Tibial nerve (tissue), 4 donors: ENCODE results near the gene ALLC. TPM values are rescaled to one million over a fixed set of nuclear protein-coding genes. Genes with fewer than 3 reads are reported as not detected.

Experiments used
- DNase-seq, 2 donors: peaks; one replicate each; pipeline ENCODE4 v3.0.0-alpha.2; 2019; ENCODE audit warnings: low spot score in 2 of 2
- H3K27ac ChIP-seq, 4 donors: fragments of 200-600 bp; sonication (generic) in 3 of 4; one replicate each; pipeline ENCODE4 v1.5.1; 2017 to 2019; ENCODE audit warnings: mild to moderate bottlenecking in 1 of 4
- H3K27me3 ChIP-seq, 2 donors: fragments of 200-600 bp; sonication (generic) in 1 of 2; one replicate each; pipeline versions ENCODE4 v1.5.1 to v1.6.0; 2017 to 2019
- H3K36me3 ChIP-seq, 3 donors: fragments of 200-600 bp; sonication (generic); one replicate each; pipeline ENCODE4 v1.5.1; 2018 to 2019
- H3K4me1 ChIP-seq, 4 donors: fragments of 200-600 bp; sonication (generic) in 3 of 4; one replicate each; pipeline ENCODE4 v1.5.1; 2017 to 2019
- H3K4me3 ChIP-seq, 4 donors: fragments of 200-600 bp; sonication (generic) in 3 of 4; one replicate each; pipeline ENCODE4 v1.5.1; 2017 to 2019; ENCODE audit warnings: mild to moderate bottlenecking in 1 of 4, moderate library complexity in 1 of 4
- H3K9me3 ChIP-seq, 4 donors: fragments of 200-600 bp; sonication (generic) in 3 of 4; one replicate each; pipeline ENCODE4 v1.5.1; 2017 to 2019
- CTCF ChIP-seq, 5 experiments: fragments of 200-600 bp in 3 of 5; fragments of 450-650 bp in 2 of 5; sonication (generic) in 3 of 5; IDR thresholded peaks; one replicate each; pipeline ENCODE4 v1.5.1; 2016 to 2019; ENCODE audit warnings: antibody characterized with exemption in 5 of 5, mild to moderate bottlenecking in 3 of 5, moderate library complexity in 2 of 5
- EP300 ChIP-seq, 2 donors: sonication (generic); formaldehyde crosslinking; IDR thresholded peaks; one replicate each; pipeline ENCODE4 v1.6.1; 2017; ENCODE audit warnings: antibody characterized with exemption in 2 of 2, mild to moderate bottlenecking in 1 of 2
- POLR2A ChIP-seq, 2 donors: fragments of 450-650 bp; IDR thresholded peaks; one replicate each; pipeline ENCODE4 v1.6.1; 2017; ENCODE audit warnings: antibody characterized with exemption in 2 of 2, mild to moderate bottlenecking in 2 of 2, moderate library complexity in 2 of 2
- WGBS, 2 donors: methylation state at CpG; one replicate each; pipeline ENCODE4 v1.1.5; 2018; 5-methylcytosine and 5-hydroxymethylcytosine counted together
- total RNA-seq, 4 donors: library from RNA; depleted of rRNA; stranded (reverse); fragments of >200 nt; gene quantifications; one replicate each; pipeline ENCODE4 v1.1.0, GENCODE V29; 2016

The ALLC gene
- total RNA-seq, 4 donors from 2014 or later: 5.7 to 16.6 (median 12.2) TPM

GRCh38 chr2:3683748-3684454 is 25.9 kb downstream of the ALLC start:
- H3K4me3 ChIP-seq: no peak overlapping the region
- DNase-seq: no peak
- TF ChIP-seq CTCF (IDR thresholded peaks at IDR 0.05): no peak
- no peak for TF ChIP-seq EP300 (IDR thresholded peaks at IDR 0.05)
- no peak for TF ChIP-seq POLR2A (IDR thresholded peaks at IDR 0.05)
- H3K36me3 ChIP-seq: no peaks in the 10 kb centered on the region
- no peak overlapping the region for H3K27ac ChIP-seq
- no peaks in the 10 kb centered on the region for H3K9me3 ChIP-seq
- WGBS, 2 donors: 56 to 61% methylated on average over 3 of the region's 3 CpGs
- H3K27me3 ChIP-seq: no peaks in the 10 kb centered on the region
- H3K4me1 ChIP-seq: no peaks in the 10 kb centered on the region

- H3K4me1 ChIP-seq: no peaks in the 10 kb centered on the region
- no peaks in the 10 kb centered on the region for H3K27me3 ChIP-seq
- TF ChIP-seq POLR2A (IDR thresholded peaks at IDR 0.05) (no peak), EP300 (IDR thresholded peaks at IDR 0.05) (no peak), CTCF (IDR thresholded peaks at IDR 0.05) (no peak)
- no peaks in the 10 kb centered on the region for H3K36me3 ChIP-seq
- no peak for DNase-seq
- peaks cover 0 to 6% (median 2%) of the 10 kb centered on the region in 4 donors for H3K9me3 ChIP-seq
- H3K27ac ChIP-seq: no peak overlapping the region
- no peak overlapping the region for H3K4me3 ChIP-seq
These were observed 32.2 kb downstream of the ALLC start for GRCh38 chr2:3689998-3690748.

- Histone ChIP-seq H3K4me3 (no peak overlapping the region), H3K36me3 (no peaks in the 10 kb centered on the region), H3K27ac (no peak overlapping the region), H3K27me3 (no peaks in the 10 kb centered on the region), H3K9me3 (peaks cover 0 to 6% (median 2%) of the 10 kb centered on the region in 4 donors), H3K4me1 (no peaks in the 10 kb centered on the region)
- TF ChIP-seq EP300 (IDR thresholded peaks at IDR 0.05): no peak
- TF ChIP-seq CTCF (IDR thresholded peaks at IDR 0.05): peak in 4 of 5 experiments; percentile 14 to 67 (median 34)
- no peak for DNase-seq
These were observed 34.4 kb downstream of the ALLC start for GRCh38 chr2:3692375-3692774.

- 70 to 73% methylated on average over 3 of the region's 3 CpGs for WGBS, 2 donors
- H3K36me3 ChIP-seq: no peaks in the 10 kb centered on the region
- H3K4me3 ChIP-seq: peak overlapping the region in 1 of 4 donors; percentile 14
- DNase-seq: no peak
- TF ChIP-seq POLR2A (IDR thresholded peaks at IDR 0.05) (no peak), CTCF (IDR thresholded peaks at IDR 0.05) (no peak), EP300 (IDR thresholded peaks at IDR 0.05) (no peak)
- H3K9me3 ChIP-seq: no peaks in the 10 kb centered on the region
- H3K27ac ChIP-seq: no peak overlapping the region
- H3K4me1 ChIP-seq: no peaks in the 10 kb centered on the region
- H3K27me3 ChIP-seq: no peaks in the 10 kb centered on the region
These were observed 38.5 kb downstream of the ALLC start for GRCh38 chr2:3696545-3696944.

- TF ChIP-seq CTCF (IDR thresholded peaks at IDR 0.05) (no peak), EP300 (IDR thresholded peaks at IDR 0.05) (no peak), POLR2A (IDR thresholded peaks at IDR 0.05) (no peak)
- Histone ChIP-seq H3K9me3 (no peaks in the 10 kb centered on the region), H3K36me3 (no peaks in the 10 kb centered on the region), H3K4me3 (no peak overlapping the region), H3K27ac (no peak overlapping the region), H3K27me3 (peaks cover 0 to 23% of the 10 kb centered on the region in 2 donors), H3K4me1 (peaks cover 0 to 19% (median 0%) of the 10 kb centered on the region in 4 donors)
- 90 to 92% methylated on average over 5 of the region's 5 CpGs for WGBS, 2 donors
- no peak for DNase-seq
These were observed 43.1 kb downstream of the ALLC start for GRCh38 chr2:3701071-3701470.
